Fibroblast of lung (primary cell): Measurements from ENCODE around the gene NIBAN1. TPM values are rescaled to one million over a fixed set of nuclear protein-coding genes. Genes with fewer than 3 reads are reported as not detected.

ENCODE experiments used
- DNase-seq, 2 donors: peaks; one replicate each; pipeline versions ENCODE4 v3.0.0 to v3.0.0-alpha.2; 2010; ENCODE audit warnings: low read depth in 2 of 2
- H2AFZ ChIP-seq: 2 replicates; pipeline ENCODE4 v1.5.1; 2012; ENCODE audit warnings: low read length, control low read depth, inconsistent platforms
- H3K27ac ChIP-seq: 2 replicates; pipeline ENCODE4 v1.5.1; 2011; ENCODE audit warnings: low read length, control low read depth; ENCODE audit not compliant: insufficient read depth
- H3K27me3 ChIP-seq: 2 replicates; pipeline ENCODE4 v1.5.1; 2011; ENCODE audit warnings: mild to moderate bottlenecking, low read length; ENCODE audit not compliant: control insufficient read depth, insufficient read depth
- H3K36me3 ChIP-seq: 2 replicates; pipeline ENCODE4 v1.5.1; 2011; ENCODE audit warnings: low read length; ENCODE audit not compliant: control insufficient read depth, insufficient read depth
- H3K4me1 ChIP-seq: 2 replicates; pipeline ENCODE4 v1.5.1; 2011; ENCODE audit warnings: low read length; ENCODE audit not compliant: control insufficient read depth, insufficient read depth; ENCODE audit errors: extremely low read depth
- H3K4me2 ChIP-seq: 2 replicates; pipeline ENCODE4 v1.5.1; 2011; ENCODE audit warnings: low read length, control low read depth; ENCODE audit not compliant: insufficient read depth; ENCODE audit errors: extremely low read depth
- H3K4me3 ChIP-seq, 4 experiments: fragments of 200-600 bp in 1 of 4; sonication (generic) in 1 of 4; replicated peaks in 1 of 4; 2 replicates each; pipeline ENCODE4 v1.5.1; 2011 to 2016; ENCODE audit warnings: low read length in 4 of 4, low read depth in 3 of 4, mild to moderate bottlenecking in 3 of 4, control low read depth in 2 of 4, inconsistent platforms in 1 of 4, mixed read lengths in 1 of 4; ENCODE audit not compliant: insufficient read depth in 1 of 4; ENCODE audit errors: control extremely low read depth in 1 of 4
- H3K79me2 ChIP-seq: 2 replicates; pipeline ENCODE4 v1.5.1; 2012; ENCODE audit warnings: mild to moderate bottlenecking, low read length, inconsistent platforms; ENCODE audit not compliant: control insufficient read depth, insufficient read depth
- H3K9ac ChIP-seq: 2 replicates; pipeline ENCODE4 v1.5.1; 2011; ENCODE audit warnings: mild to moderate bottlenecking, low read length, control low read depth; ENCODE audit not compliant: insufficient read depth
- H3K9me3 ChIP-seq: 2 replicates; pipeline ENCODE4 v1.5.1; 2012; ENCODE audit warnings: low read depth, low read length; ENCODE audit not compliant: control insufficient read depth, insufficient read depth
- H4K20me1 ChIP-seq: 2 replicates; pipeline ENCODE4 v1.5.1; 2011; ENCODE audit warnings: low read length; ENCODE audit not compliant: control insufficient read depth, insufficient read depth; ENCODE audit errors: extremely low read depth
- CTCF ChIP-seq, 2 donors: IDR thresholded peaks in 1 of 2; conservative IDR thresholded peaks in 1 of 2; 1 replicate in 1 of 2; 2 replicates in 1 of 2; pipeline ENCODE4 v1.5.1; 2011 to 2012; ENCODE audit warnings: low read length in 2 of 2, control low read depth in 1 of 2, inconsistent platforms in 1 of 2, low read depth in 1 of 2, mild to moderate bottlenecking in 1 of 2
- EZH2 ChIP-seq: IDR thresholded peaks from 2 replicates; pipeline ENCODE4 v1.5.1; 2012; ENCODE audit warnings: low read length, control low read depth, mild to moderate bottlenecking; ENCODE audit errors: missing control alignments
- polyA plus RNA-seq, 2 donors: library from polyadenylated mRNA; depleted of rRNA in 1 of 2; stranded (reverse) in 1 of 2; unstranded in 1 of 2; fragments of >200 nt; gene quantifications; 2 replicates each; pipeline ENCODE4 v1.2.1, GENCODE V29; 2011 to 2012; ENCODE audit warnings: missing spikeins in 1 of 2
- total RNA-seq: library from RNA; depleted of rRNA; stranded (reverse); fragments of >200 nt; gene quantifications from 2 replicates; pipeline ENCODE4 v1.2.1, GENCODE V29; 2014

Gene NIBAN1
- total and polyA plus RNA-seq, 2 donors (not counting 1 experiment from before 2014, with no cell fraction given): 11.9 to 122 TPM

GRCh38 chr1:184940694-184941409, 33.5 kb downstream of the NIBAN1 start:
- H2AFZ ChIP-seq: no peak overlapping the region
- H3K9me3 ChIP-seq: no peaks in the 10 kb centered on the region
- H3K4me2 ChIP-seq: no peak overlapping the region
- H3K79me2 ChIP-seq: no peaks in the 10 kb centered on the region
- no peaks in the 10 kb centered on the region for H3K27me3 ChIP-seq
- no peak overlapping the region for H3K27ac ChIP-seq
- H4K20me1 ChIP-seq: no peaks in the 10 kb centered on the region
- H3K4me3 ChIP-seq: no peak overlapping the region
- DNase-seq: no peak
- TF ChIP-seq EZH2: no peak
- no peaks in the 10 kb centered on the region for H3K36me3 ChIP-seq
- H3K9ac ChIP-seq: no peak overlapping the region
- H3K4me1 ChIP-seq: no peaks in the 10 kb centered on the region

- H3K4me1 ChIP-seq: no peaks in the 10 kb centered on the region
- no peak overlapping the region for H3K4me3 ChIP-seq
- no peaks in the 10 kb centered on the region for H3K27me3 ChIP-seq
- H3K9me3 ChIP-seq: no peaks in the 10 kb centered on the region
- TF ChIP-seq EZH2 (no peak), CTCF (conservative IDR thresholded peaks at IDR 0.05 in 1 of 2, IDR thresholded peaks at IDR 0.05 in 1 of 2; ENCODE audit: low read depth in 1 of 2, low read length in 2 of 2) (no peak)
- no peaks in the 10 kb centered on the region for H4K20me1 ChIP-seq
- H3K36me3 ChIP-seq: no peaks in the 10 kb centered on the region
- peak in 1 of 2 donors; percentile 56 for DNase-seq
- H3K4me2 ChIP-seq: no peak overlapping the region
- H3K79me2 ChIP-seq: no peaks in the 10 kb centered on the region
- H3K9ac ChIP-seq: no peak overlapping the region
- no peak overlapping the region for H3K27ac ChIP-seq
- H2AFZ ChIP-seq: no peak overlapping the region
Observed at GRCh38 chr1:184940226-184940625, 34.1 kb downstream of the NIBAN1 start.

GRCh38 chr1:184937729-184938128, 36.6 kb downstream of the NIBAN1 start:
- no peak for DNase-seq
- H3K9ac ChIP-seq: no peak overlapping the region
- no peak overlapping the region for H3K27ac ChIP-seq
- no peaks in the 10 kb centered on the region for H3K27me3 ChIP-seq
- H3K9me3 ChIP-seq: no peaks in the 10 kb centered on the region
- no peaks in the 10 kb centered on the region for H3K4me1 ChIP-seq
- H3K36me3 ChIP-seq: no peaks in the 10 kb centered on the region
- H3K4me2 ChIP-seq: no peak overlapping the region
- no peaks in the 10 kb centered on the region for H3K79me2 ChIP-seq
- no peaks in the 10 kb centered on the region for H4K20me1 ChIP-seq
- no peak for TF ChIP-seq EZH2
- no peak for TF ChIP-seq CTCF (conservative IDR thresholded peaks at IDR 0.05 in 1 of 2, IDR thresholded peaks at IDR 0.05 in 1 of 2; ENCODE audit: low read depth in 1 of 2, low read length in 2 of 2)
- no peak overlapping the region for H3K4me3 ChIP-seq
- no peak overlapping the region for H2AFZ ChIP-seq
